Vagina (tissue), 2 donors: ENCODE results near the gene COBLL1.

ENCODE experiments used
- POLR2AphosphoS5 ChIP-seq, 2 donors: sonication (generic); formaldehyde crosslinking; IDR thresholded peaks; one replicate each; pipeline ENCODE4 v1.9.0; 2017; ENCODE audit warnings: antibody characterized with exemption in 2 of 2, mild to moderate bottlenecking in 2 of 2, low read depth in 1 of 2; ENCODE audit not compliant: insufficient read depth in 1 of 2
- TF ChIP-seq, protein P1 (sequence below), 3 experiments: fragments of 450-650 bp in 2 of 3; fragments of 200-600 bp in 1 of 3; sonication (generic) in 1 of 3; IDR thresholded peaks; one replicate each; pipeline ENCODE4 v1.5.1; 2017 to 2019; ENCODE audit warnings: antibody characterized with exemption in 3 of 3, mild to moderate bottlenecking in 2 of 3, moderate library complexity in 2 of 3

DNA sequence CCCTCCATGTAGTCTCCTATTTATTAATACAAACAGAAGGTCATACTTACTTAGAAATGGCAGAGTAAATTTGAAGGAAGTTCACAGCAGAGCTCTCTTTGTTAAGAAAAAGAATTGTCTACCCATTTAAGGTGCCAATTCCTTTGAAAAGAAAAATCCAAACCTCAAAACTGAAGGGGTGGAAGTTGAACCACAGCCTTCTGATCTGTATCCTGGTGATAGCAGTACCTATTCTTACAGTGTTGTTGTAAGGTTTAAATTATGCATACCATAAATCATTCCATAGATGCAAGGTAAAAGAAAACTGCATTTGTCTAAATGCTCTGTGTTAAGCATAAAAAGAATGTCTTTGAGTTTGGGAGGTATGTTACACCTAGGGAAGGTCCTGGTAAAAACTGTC lies 47.6 kb downstream of the COBLL1 start:
- TF ChIP-seq, protein P1, sequence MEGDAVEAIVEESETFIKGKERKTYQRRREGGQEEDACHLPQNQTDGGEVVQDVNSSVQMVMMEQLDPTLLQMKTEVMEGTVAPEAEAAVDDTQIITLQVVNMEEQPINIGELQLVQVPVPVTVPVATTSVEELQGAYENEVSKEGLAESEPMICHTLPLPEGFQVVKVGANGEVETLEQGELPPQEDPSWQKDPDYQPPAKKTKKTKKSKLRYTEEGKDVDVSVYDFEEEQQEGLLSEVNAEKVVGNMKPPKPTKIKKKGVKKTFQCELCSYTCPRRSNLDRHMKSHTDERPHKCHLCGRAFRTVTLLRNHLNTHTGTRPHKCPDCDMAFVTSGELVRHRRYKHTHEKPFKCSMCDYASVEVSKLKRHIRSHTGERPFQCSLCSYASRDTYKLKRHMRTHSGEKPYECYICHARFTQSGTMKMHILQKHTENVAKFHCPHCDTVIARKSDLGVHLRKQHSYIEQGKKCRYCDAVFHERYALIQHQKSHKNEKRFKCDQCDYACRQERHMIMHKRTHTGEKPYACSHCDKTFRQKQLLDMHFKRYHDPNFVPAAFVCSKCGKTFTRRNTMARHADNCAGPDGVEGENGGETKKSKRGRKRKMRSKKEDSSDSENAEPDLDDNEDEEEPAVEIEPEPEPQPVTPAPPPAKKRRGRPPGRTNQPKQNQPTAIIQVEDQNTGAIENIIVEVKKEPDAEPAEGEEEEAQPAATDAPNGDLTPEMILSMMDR (IDR thresholded peaks at IDR 0.05), result no peak
- TF ChIP-seq POLR2AphosphoS5 (IDR thresholded peaks at IDR 0.05; ENCODE audit: insufficient read depth in 1 of 2, low read depth in 1 of 2), result no peak
